Renal cortical epithelial cell (primary cell): ENCODE measurements around the gene VASH1. TPM values are rescaled to one million over a fixed set of nuclear protein-coding genes. Genes with fewer than 3 reads are reported as not detected.
A peak's percentile ranks its signal among the peaks of the same experiment; 100 is the strongest.

Source experiments
- DNase-seq: peaks from one replicate; pipeline ENCODE4 v3.0.0-alpha.2; 2011; ENCODE audit warnings: low read depth
- total RNA-seq: library from RNA; depleted of rRNA; stranded (reverse); fragments of >200 nt; gene quantifications from 2 replicates; pipeline ENCODE4 v1.2.3, GENCODE V29; 2014

Gene VASH1
- total RNA-seq, 1 donor from 2014 or later: 8.5 TPM

GRCh38 chr14:76771437-76771980 lies 10.2 kb downstream of the VASH1 start:
- DNase-seq: no peak

DNA sequence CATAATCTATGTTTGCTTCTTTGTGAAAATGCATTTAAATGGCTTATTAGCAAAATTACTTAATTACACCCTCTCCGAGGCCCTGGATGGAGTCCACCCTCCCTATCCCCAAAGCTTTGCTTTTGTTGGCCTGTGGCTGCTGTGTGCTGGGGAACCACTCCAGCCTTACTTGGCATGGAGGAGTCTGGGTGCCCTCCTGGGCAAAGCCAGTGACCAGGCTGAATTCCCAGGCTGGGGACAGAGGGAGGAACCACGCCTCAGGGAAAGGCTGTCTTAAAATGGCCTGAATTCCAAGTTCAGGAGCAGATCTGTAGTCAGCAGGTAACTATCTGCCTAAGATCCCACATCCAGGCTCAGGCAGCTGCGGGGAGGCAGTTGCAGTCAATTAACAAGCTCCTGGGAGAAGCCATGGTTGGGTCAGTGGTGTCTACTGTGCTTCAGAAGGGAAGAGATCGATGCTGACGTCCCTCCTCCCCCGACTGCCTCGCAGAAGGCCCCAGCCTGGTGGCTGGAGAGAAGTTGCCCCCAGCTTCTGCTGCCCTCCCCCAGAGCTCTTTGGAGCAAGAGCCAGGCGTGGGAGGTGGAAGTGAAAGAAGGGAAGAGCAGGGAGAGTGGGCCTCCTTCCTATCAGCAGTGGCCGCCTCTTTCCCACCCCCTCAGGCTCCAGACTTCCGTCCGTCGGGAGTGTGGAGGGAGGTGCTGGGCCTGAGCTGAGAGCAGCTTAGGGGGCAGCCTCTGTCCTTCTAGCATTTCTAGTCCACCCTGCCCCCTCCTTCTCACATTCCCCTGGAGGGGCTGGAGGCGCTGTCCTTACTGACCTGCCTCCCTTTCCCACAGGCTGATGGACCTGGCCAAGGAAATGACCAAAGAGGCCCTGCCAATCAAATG lies 11.3 kb downstream of the VASH1 start:
- peak; percentile 7 for DNase-seq

DNA sequence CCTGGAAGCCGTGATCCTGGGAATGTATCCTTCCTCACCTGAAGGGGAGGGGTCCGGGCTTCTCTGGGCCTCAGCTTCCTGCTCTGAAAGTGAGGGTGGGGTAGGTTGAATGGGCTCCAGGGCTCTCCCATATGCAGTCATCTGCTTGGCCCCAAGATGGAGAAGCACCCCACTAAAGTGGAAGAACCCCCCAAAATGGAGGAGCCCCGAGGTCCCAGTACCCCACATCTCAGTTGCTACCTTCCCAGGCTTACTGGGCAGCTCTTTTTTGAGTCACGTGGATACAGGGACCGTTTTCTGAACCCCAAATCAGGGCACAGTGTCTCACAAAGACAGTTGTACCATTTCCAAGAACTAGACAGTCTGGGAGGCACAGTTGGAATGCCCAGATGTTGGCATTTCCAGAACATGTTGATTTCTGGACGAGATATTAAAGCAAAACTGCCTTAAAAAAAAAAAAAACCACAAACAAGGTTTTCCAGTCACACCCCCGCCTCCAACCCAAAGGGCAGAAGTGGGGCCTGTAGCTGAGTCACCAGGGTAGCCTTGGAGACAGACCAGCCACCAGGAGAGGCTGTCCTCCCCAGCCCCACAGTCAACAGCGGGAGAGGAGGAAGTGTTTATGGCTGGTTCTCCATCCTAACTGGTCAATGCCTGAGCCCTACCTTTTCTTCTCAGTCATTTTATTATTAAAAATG lies 12.1 kb downstream of the VASH1 start:
- DNase-seq: peak; percentile 79

DNA sequence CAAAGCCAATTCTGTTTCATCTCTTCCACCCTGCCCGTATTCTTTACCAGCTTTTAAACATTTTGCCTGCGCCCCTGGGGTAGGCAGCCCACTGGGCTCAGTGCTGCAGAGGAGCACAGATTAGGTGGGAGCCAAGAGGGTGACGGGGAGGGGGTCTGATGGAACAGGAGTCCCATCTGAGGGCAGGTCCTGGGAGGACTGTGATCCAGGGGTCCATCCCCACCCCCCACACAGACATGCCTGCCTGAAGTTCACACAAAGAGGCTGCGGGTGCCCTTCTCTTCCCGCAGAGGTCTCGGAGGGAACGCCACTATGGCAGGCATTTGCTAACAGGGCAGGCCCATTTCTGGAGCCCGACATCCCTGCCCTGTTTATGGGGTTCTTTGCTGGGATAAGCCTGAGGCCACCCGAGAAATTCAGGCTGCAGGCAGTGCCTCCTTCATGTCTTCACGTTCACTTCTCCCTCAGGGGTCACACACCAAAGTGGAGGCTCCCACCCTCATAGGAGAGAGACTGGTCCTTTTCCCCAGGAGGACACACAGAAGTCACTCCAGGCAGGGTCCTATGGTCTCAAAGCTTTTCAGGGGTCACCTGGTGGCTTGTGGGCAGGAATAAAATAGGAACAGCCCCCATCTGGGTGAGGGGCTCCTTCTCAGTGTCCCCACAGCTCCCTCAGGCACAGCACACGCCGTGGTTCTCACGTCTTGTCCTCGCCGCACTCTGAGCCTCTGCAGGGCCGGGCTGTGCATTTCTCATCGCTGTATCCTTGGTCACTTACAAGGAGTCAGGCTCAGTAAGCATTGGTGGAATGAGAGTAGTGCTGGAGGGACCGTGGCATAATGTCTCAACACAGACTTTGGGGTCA lies 12.9 kb downstream of the VASH1 start:
- no peak for DNase-seq

- DNase-seq: no peak
Measured at GRCh38 chr14:76774821-76775694, 13.8 kb downstream of the VASH1 start.

DNA sequence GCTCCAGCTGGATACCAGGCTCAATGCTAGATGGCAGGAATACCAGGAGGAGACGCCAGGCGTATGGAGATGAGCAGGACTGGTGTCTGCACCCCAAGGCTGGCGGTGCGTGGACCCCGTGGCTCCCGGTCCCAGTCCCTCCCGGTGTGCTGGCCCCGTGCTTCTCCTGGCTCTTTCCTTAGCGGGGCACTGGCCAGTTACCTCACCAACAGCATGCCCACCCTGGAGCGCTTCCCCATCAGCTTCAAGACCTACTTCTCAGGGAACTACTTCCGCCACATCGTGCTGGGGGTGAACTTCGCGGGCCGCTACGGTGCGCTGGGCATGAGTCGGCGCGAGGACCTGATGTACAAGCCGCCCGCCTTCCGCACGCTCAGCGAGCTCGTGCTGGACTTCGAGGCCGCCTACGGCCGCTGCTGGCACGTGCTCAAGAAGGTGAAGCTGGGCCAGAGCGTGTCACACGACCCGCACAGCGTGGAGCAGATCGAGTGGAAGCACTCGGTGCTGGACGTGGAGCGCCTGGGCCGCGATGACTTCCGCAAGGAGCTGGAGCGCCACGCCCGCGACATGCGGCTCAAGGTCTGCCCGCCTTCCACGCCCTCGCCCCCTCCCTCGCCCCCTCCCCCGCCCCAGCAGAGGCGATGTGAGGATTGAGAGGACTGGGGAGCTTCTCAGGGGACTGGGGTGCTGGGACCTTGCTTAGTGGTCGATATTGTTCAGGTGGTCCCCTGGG lies 14.6 kb downstream of the VASH1 start:
- no peak for DNase-seq

GRCh38 chr14:76776428-76777251 lies 15.4 kb downstream of the VASH1 start:
- no peak for DNase-seq

- DNase-seq: no peak
Measured at GRCh38 chr14:76777721-76778120, 16.5 kb downstream of the VASH1 start.

DNA sequence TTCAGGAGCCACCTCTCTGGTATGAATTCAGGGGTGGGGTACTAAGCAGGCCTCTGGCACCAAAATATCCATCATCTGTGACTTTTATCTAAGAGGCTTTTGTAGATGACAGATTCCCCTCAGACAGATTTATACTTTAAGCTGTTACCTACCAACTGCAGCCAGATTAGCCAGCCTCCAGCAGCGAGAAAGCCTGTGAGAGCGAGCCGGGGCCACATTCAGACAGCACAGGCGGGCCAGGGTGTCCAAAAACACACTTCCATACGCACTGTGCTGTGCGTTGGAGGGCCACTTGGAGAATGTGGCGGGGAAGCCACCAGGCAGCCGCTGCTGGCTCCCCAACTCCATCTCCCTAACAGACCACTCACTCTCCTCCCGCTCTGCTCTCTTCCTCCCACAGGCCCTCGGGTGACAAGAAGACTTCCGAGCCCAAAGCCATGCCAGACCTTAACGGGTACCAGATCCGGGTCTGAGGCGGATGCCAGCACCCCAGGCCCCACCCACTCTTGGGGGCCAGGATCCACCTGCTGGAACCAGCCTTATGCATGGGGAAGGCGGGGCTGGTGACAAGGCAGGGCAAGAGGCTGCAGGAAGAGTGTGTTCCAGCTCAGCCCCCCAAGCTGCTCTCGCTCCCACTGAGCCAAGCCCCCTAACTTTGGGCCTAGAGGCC lies 17.4 kb downstream of the VASH1 start:
- DNase-seq: no peak

- no peak for DNase-seq
Measured at GRCh38 chr14:76779221-76780057, 18.2 kb downstream of the VASH1 start.

- DNase-seq: no peak
Measured at GRCh38 chr14:76780058-76780345, 18.7 kb downstream of the VASH1 start.

DNA sequence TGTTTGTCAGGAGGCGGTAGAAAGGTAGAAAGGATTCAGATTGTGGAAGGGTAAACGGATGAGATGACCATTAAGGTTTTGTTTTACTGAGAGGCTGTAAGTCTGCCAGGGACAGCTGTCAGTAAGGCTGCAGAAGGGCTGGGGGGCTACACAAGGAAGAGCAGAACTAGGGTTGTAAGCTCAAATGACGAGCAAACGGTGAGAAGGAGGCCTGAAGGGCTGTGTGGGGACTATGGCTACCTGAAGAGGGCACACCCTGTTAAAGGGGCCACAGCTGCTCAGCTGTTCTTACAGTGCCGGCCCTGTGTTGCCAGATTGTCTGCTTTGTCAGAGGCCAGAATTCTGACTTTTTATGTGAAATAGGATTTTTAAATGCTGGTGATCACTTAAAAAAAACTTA lies 19.1 kb downstream of the VASH1 start:
- no peak for DNase-seq

DNA sequence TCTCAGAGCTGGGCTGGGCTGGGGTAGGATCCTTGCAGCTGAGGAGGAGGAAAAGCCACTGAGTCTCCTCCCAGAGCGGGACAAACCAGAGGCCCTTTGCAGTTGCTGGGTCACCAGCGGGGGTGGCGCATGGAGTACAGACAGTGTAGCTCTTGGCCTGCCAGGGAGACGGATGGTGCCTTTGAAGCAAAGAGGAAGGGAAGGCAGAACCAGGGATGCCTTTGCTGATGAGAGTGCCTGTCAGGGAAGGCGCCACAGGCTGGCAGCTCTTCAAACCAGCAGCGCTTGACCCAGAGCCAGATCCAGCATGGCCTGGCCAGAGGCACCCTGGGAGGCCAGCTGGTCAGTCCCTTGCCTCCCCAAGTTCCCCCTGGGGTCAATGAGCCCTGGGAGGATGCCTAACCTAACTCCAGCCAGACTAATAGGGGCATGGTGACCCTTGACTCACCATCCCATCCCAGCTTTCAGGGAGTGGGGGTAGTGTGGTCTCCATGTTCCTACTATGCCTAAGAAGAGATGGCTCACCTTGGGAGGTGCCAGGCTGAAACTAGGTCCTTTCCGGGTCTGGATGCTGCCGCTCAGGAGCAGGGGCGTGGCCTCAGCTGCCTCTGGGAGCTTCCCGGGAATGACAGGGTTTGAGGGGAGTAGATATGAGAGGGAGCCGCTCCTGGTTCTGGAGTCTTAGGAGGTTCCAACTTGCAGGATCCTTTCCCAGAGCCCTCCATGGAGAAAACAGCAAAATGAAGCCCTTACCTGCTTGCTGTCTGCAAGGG lies 19.8 kb downstream of the VASH1 start:
- DNase-seq: no peak

DNA sequence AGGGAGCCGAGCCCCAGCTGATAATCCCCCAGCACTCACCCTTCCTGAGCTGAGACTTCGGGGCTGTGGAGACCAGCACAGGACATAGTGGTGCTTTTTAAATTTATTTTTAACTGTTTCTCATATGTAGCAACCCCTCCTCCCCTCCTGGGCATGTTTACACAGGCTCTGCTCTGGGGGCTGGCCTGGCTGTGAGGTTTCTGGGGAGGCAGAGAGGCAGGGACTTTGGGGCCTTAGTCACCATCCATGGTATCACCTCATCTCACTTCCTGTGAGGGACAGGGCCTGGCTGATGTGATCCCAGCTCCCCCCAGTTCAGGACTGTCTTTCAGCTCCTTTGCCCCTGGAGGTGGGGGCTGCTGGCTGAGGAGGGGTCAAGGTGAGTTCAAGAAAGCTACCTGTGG lies 20.4 kb downstream of the VASH1 start:
- no peak for DNase-seq

DNA sequence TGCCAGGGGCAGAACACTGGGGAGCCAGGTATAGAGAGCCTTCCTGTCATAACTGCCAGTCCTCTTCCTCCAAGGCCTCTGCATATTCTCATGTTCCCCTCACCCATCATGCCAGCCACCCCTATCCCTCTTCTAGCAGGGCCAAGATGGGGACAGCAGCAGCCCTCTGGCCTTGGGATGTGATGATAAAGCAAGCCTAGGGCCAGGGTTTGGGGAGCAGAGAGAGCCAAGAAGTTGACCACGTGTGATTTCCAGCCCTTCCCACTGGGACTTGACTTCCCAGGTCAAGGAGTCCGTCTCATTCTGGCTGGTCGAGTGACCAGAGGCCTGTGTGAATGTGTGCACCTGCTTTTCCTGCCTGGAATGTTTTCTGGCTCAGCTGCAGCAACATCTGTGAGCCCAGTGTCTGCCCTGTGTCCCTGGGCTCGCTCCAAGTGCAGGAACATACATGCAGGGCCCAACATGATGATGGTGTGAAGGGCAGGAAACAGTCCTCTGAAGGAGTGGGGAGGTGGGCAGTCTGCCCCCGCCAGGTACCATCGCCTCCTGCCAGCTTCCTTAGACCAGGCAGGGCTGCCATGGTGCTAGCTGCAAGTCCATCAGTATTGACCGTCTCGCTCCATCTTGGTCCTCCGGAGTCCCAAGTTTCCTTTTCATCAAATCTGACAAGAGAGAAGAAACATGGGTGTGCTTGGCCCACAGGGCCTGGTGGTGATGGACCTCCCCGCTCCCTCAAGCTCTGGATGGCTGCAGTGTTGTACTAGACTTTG lies 21.0 kb downstream of the VASH1 start:
- no peak for DNase-seq

DNA sequence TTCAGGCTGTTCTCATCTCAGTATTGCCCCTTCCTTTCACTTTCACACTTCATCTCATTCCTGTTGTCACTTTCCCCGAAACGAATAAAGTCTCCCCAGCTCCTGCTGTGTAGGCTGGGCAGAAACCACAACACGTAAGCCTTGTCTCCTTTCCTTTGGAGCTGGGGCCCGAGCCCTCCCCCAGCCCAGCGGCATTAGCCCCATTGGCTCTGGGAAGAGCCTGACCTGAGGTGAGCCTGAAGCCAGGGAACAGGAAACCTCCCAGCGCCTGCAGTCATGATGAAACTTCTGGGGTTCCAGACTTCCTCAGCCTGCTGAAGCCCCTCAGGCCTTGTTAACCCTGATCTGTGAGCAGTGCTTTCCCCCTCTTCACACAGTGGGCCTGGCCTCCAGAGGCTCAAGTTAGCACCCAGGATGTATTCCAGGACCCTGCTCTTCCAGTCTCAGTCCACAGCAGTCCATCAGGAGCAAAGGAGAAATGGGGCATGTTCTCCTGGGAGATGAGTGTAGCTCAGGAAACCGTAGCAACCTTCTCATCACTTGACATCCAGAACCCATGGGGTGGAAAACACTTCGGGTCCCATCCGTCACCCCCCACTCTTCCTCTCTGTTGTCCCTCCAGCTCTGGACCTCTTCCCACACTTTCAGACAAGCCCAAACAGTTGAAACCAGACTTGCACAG lies 21.8 kb downstream of the VASH1 start:
- no peak for DNase-seq
